ENCODE data around the gene MMEL1.

DNA sequence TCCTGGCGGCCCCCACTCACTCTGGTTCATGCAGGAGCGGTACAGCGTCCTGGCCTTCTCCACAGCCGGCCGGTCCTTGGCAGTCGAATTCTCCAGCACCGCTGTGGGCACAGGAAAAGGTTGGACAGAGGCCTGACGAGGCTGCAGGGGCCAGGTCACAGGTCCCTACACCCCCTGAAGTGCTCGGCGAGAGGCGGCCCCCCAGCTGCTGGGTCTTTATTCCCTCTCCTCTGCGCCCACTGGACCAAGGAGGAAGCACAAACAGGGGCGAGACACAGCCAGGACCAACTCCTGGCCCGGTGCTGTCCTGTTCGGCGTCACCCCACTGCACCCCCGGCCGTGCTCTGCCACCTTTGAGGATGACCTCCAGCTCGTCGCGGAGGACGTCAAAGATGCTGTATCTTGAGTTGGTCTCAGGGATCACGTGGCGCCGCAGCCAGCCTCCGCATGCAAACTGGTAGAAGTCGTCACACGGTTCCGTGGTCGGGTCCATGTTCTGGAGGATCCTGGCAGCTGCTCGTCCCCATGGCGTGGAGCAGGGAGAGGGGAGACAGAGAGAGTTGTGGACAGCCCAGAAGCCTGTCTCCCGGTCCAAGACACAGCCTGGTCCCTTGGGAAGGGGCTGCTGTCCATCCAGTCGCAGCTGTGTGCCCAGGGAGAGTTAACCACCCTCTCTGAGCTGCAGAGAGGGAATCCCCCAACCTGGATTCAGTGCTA lies 23.3 kb downstream of the MMEL1 start:
- TF ChIP-seq CTCF (conservative IDR thresholded peaks at IDR 0.05; ENCODE audit: low read length) (no peak), EZH2phosphoT487 (IDR thresholded peaks at IDR 0.05; ENCODE audit: borderline replicate concordance, low read depth, low read length) (no peak)

Measured in OCI-LY7 (cell line).